LNCaP clone FGC (cell line): ENCODE results near the gene MAPK8.

Experiments
- DNase-seq: peaks from one replicate; pipeline ENCODE4 v3.0.0-alpha.2; 2011; ENCODE audit warnings: low read depth
- H3K4me3 ChIP-seq: 2 replicates; pipeline ENCODE4 v1.5.1; 2011; ENCODE audit warnings: mild to moderate bottlenecking, low read depth, low read length, control low read depth
- CTCF ChIP-seq: IDR thresholded peaks from 2 replicates; pipeline ENCODE4 v1.5.1; 2012; ENCODE audit warnings: mild to moderate bottlenecking; ENCODE audit not compliant: control insufficient read depth, insufficient read depth; ENCODE audit errors: extremely low read depth

Gene MAPK8

GRCh38 chr10:48463318-48464003 is 157.0 kb downstream of the MAPK8 start:
- DNase-seq, result no peak
- TF ChIP-seq CTCF, result no peak
- no peak overlapping the region for H3K4me3 ChIP-seq

GRCh38 chr10:48464121-48464870 is 157.8 kb downstream of the MAPK8 start:
- H3K4me3 ChIP-seq, result no peak overlapping the region
- DNase-seq, result no peak
- TF ChIP-seq CTCF, result no peak

GRCh38 chr10:48464871-48465736 is 158.6 kb downstream of the MAPK8 start:
- H3K4me3 ChIP-seq, result no peak overlapping the region
- DNase-seq, result no peak
- TF ChIP-seq CTCF, result no peak

- no peak for TF ChIP-seq CTCF
- no peak overlapping the region for H3K4me3 ChIP-seq
- DNase-seq, result no peak
Observed at GRCh38 chr10:48465860-48466521, 159.5 kb downstream of the MAPK8 start.

- H3K4me3 ChIP-seq, result no peak overlapping the region
Observed at GRCh38 chr10:48466611-48467240, 160.2 kb downstream of the MAPK8 start.

More at GRCh38 chr10:48466611-48467240, 160.2 kb downstream of the MAPK8 start:
- DNase-seq, result no peak
- TF ChIP-seq CTCF, result no peak
